Measurements from ENCODE around the gene CCNY. TPM values are rescaled to one million over a fixed set of nuclear protein-coding genes. Genes with fewer than 3 reads are reported as not detected.
A peak's percentile ranks its signal among the peaks of the same experiment; 100 is the strongest.

Gene CCNY
- total and polyA plus RNA-seq, 2 of the 4 experiments (the other 2 are of a cell fraction) = 38.0 to 131 TPM

- no peak overlapping the region for H3K4me2 ChIP-seq (ENCODE audit: low read depth, low read length)
- DNase-seq = peak; percentile 61
- no peaks in the 10 kb centered on the region for H3K27me3 ChIP-seq (ENCODE audit: control insufficient read depth, insufficient read depth, low read length)
- no peak overlapping the region for H2BK120ac ChIP-seq (ENCODE audit: low read depth, low read length)
- POLR2A ChIA-PET (ENCODE audit: unreplicated experiment) = no interaction called here
- dilution Hi-C loops (cut with HindIII; ENCODE audit: low sequenced_read_pairs, unreplicated experiment) = no loop called here
- no peaks in the 10 kb centered on the region for H4K20me1 ChIP-seq (ENCODE audit: insufficient read depth, low read length)
- H3K9me1 ChIP-seq (ENCODE audit: insufficient read depth, low read length) = no peaks in the 10 kb centered on the region
- ATAC-seq (ENCODE audit: low read depth) = peak; percentile 32; the same call in 1 of the 2 replicates
- no peak overlapping the region for H4K8ac ChIP-seq (ENCODE audit: low read depth in 2 of 2, low read length in 2 of 2)
- H2AFZ ChIP-seq (replicated peaks; ENCODE audit: low read length, poor library complexity) = no peak overlapping the region
- H3K4ac ChIP-seq (ENCODE audit: low read depth, low read length) = no peak overlapping the region
- H2AK5ac ChIP-seq (ENCODE audit: low read depth, low read length) = no peak overlapping the region
- H3K23ac ChIP-seq (ENCODE audit: low read depth, low read length) = no peak overlapping the region
- H3K9ac ChIP-seq (ENCODE audit: low read depth, low read length) = no peak overlapping the region
- no peak overlapping the region for H3K18ac ChIP-seq (ENCODE audit: low read depth, low read length)
- no peak overlapping the region for H3K27ac ChIP-seq (ENCODE audit: insufficient read depth, low read length)
- no peak overlapping the region for H3K14ac ChIP-seq (replicated peaks; ENCODE audit: low read depth, low read length)
- H2BK15ac ChIP-seq (ENCODE audit: low read depth, low read length) = no peak overlapping the region
- BruUV-seq (replicated peaks) = no TSS peak
- H3K4me1 ChIP-seq (ENCODE audit: control insufficient read depth, insufficient read depth, low read length) = no peaks in the 10 kb centered on the region
- WGBS, 2 experiments (ENCODE audit: extremely low coverage in 2 of 2, insufficient read length in 1 of 2) = no CpG with 5 or more reads among the region's 10 CpGs
- H4K91ac ChIP-seq (ENCODE audit: insufficient read depth, low read depth, low read length) = no peak overlapping the region
- H3K9me3 ChIP-seq (ENCODE audit: control insufficient read depth, insufficient read depth, low read length) = no peaks in the 10 kb centered on the region
- no peak overlapping the region for H3K4me3 ChIP-seq (ENCODE audit: insufficient read depth, low read depth, low read length)
- TF ChIP-seq RAD21 (IDR thresholded peaks at IDR 0.05; ENCODE audit: low read length) = no peak
- peak; percentile 55; the same call in 1 of the 2 replicates for TF ChIP-seq BHLHE40 (IDR thresholded peaks at IDR 0.05; ENCODE audit: low read depth, low read length)
- no peak for TF ChIP-seq RCOR1 (IDR thresholded peaks at IDR 0.05; ENCODE audit: insufficient replicate concordance, low read length)
- no peak for TF ChIP-seq FOS (IDR thresholded peaks at IDR 0.05; ENCODE audit: low read depth, low read length)
- no peak for TF ChIP-seq CEBPB (IDR thresholded peaks at IDR 0.05; ENCODE audit: low read depth, low read length)
- H2BK20ac ChIP-seq (ENCODE audit: low read depth, low read length) = no peak overlapping the region
- in situ Hi-C loops (cut with MboI; ENCODE audit: low sequenced_read_pairs) = no loop called here
- CTCF ChIA-PET = interaction anchor here (1.1 kb wide), 1 partner anchor 17 kb away, joined by 3 read pairs; no protein-coding TSS in a partner anchor
- no peak overlapping the region for H3K56ac ChIP-seq (ENCODE audit: extremely low read depth, insufficient read depth, low read length)
- H3K36me3 ChIP-seq (ENCODE audit: control insufficient read depth, insufficient read depth, low read length) = no peaks in the 10 kb centered on the region
- no peaks in the 10 kb centered on the region for H3K79me1 ChIP-seq (ENCODE audit: low read depth in 1 of 2, low read length in 2 of 2)
- H4K5ac ChIP-seq (ENCODE audit: low read depth, low read length) = no peak overlapping the region
- H2BK5ac ChIP-seq (ENCODE audit: low read depth, low read length, poor library complexity, severe bottlenecking) = no peak overlapping the region
- intact Hi-C loops (cut with micrococcal nuclease) = no loop called here
- no peak overlapping the region for H2AK9ac ChIP-seq (replicated peaks; ENCODE audit: low read depth, low read length, poor library complexity)
Observed at GRCh38 chr10:35307297-35307696, 29.0 kb upstream of the CCNY start.
